SK-N-SH (cell line): Measurements from ENCODE around the gene ALOXE3. TPM values are rescaled to one million over a fixed set of nuclear protein-coding genes. Genes with fewer than 3 reads are reported as not detected.

ENCODE experiments used
- CTCF ChIA-PET: fragments of 300-600, 350-600 bp; formaldehyde crosslinking; extraction: SDS; loops from one replicate; lab custom pipeline; 2021; lab: Yijun Ruan, JAX
- POLR2A ChIA-PET: fragments of 350-600 bp; sonication (Branson Sonifier 250); formaldehyde crosslinking; extraction: SDS; loops from one replicate; lab custom pipeline; 2020; ENCODE audit warnings: antibody characterized with exemption, inconsistent platforms; lab: Yijun Ruan, JAX
- DNase-seq: peaks from one replicate; pipeline ENCODE4 v3.0.0; 2012
- H2AFZ ChIP-seq: fragments of 200-600 bp; sonication (generic); 2 replicates; pipeline ENCODE4 v1.8.1; 2016; ENCODE audit warnings: antibody characterized with exemption, mild to moderate bottlenecking, low read depth
- H3F3A ChIP-seq: fragments of 200-600 bp; sonication (generic); replicated peaks from 2 replicates; pipeline ENCODE3; 2016; ENCODE audit warnings: antibody characterized with exemption, mild to moderate bottlenecking; ENCODE audit not compliant: insufficient read depth
- H3K27ac ChIP-seq, 2 experiments: fragments of 200-500 bp in 1 of 2; fragments of 200-600 bp in 1 of 2; sonication (Bioruptor generic) in 1 of 2; sonication (generic), shearing (Covaris generic) in 1 of 2; 2 replicates each; pipeline versions ENCODE4 v1.5.1 to v1.6.1; 2014 to 2016; ENCODE audit warnings: low read depth in 2 of 2, inconsistent platforms in 1 of 2, low read length in 1 of 2, mild to moderate bottlenecking in 1 of 2, mixed read lengths in 1 of 2
- H3K27me3 ChIP-seq: fragments of 200-600 bp; sonication (generic), shearing (Covaris generic); 2 replicates; pipeline ENCODE4 v1.6.1; 2016; ENCODE audit warnings: mixed run types; ENCODE audit not compliant: insufficient read depth
- H3K36me3 ChIP-seq, 2 experiments: fragments of 200-500 bp in 1 of 2; fragments of 200-600 bp in 1 of 2; sonication (Bioruptor generic) in 1 of 2; sonication (generic) in 1 of 2; replicated peaks in 1 of 2; 2 replicates each; pipeline versions ENCODE3 to v1.5.1; 2014 to 2016; ENCODE audit warnings: low read length in 1 of 2, mild to moderate bottlenecking in 1 of 2; ENCODE audit not compliant: insufficient read depth in 2 of 2, control insufficient read depth in 1 of 2
- H3K4me1 ChIP-seq, 2 experiments: fragments of 200-500 bp in 1 of 2; fragments of 200-600 bp in 1 of 2; sonication (Bioruptor generic) in 1 of 2; sonication (generic), shearing (Covaris generic) in 1 of 2; 2 replicates each; pipeline versions ENCODE4 v1.5.1 to v1.6.1; 2014 to 2016; ENCODE audit warnings: low read depth in 1 of 2, low read length in 1 of 2, mixed run types in 1 of 2; ENCODE audit not compliant: insufficient read depth in 2 of 2, control insufficient read depth in 1 of 2
- H3K4me2 ChIP-seq: fragments of 200-600 bp; sonication (generic), shearing (Covaris generic); 2 replicates; pipeline ENCODE4 v1.6.1; 2017; ENCODE audit warnings: mixed run types
- H3K4me3 ChIP-seq, 2 experiments: fragments of 200-500 bp in 1 of 2; fragments of 200-600 bp in 1 of 2; sonication (Bioruptor generic) in 1 of 2; sonication (generic), shearing (Covaris generic) in 1 of 2; 2 replicates each; pipeline versions ENCODE4 v1.5.1 to v1.8.1; 2014 to 2016; ENCODE audit warnings: low read depth in 2 of 2, inconsistent platforms in 1 of 2, low read length in 1 of 2, mild to moderate bottlenecking in 1 of 2, mixed read lengths in 1 of 2, moderate library complexity in 1 of 2
- H3K79me2 ChIP-seq: fragments of 200-600 bp; sonication (generic); 2 replicates; pipeline ENCODE4 v1.8.1; 2017; ENCODE audit warnings: mild to moderate bottlenecking; ENCODE audit not compliant: insufficient read depth
- H3K9ac ChIP-seq: fragments of 200-600 bp; sonication (generic); 2 replicates; pipeline ENCODE4 v1.6.1; 2017; ENCODE audit warnings: mixed run types
- H3K9me2 ChIP-seq: fragments of 200-600 bp; sonication (generic); 2 replicates; pipeline ENCODE4 v1.6.1; 2017; ENCODE audit warnings: mixed run types
- H3K9me3 ChIP-seq: fragments of 200-600 bp; sonication (generic); 2 replicates; pipeline ENCODE4 v1.6.1; 2017; ENCODE audit warnings: mixed run types, mild to moderate bottlenecking, moderate library complexity
- H4K20me1 ChIP-seq: fragments of 200-600 bp; sonication (generic); 2 replicates; pipeline ENCODE4 v1.6.1; 2017; ENCODE audit warnings: mild to moderate bottlenecking, mixed run types; ENCODE audit not compliant: insufficient read depth
- CTCF ChIP-seq: fragments of 200-600 bp; sonication (generic); IDR thresholded peaks from 2 replicates; pipeline ENCODE4 v1.6.1; 2017; ENCODE audit warnings: antibody characterized with exemption, mild to moderate bottlenecking, moderate library complexity
- EP300 ChIP-seq, 2 experiments: IDR thresholded peaks; 2 replicates each; pipeline versions ENCODE4 v1.4.0 to v1.6.1; 2012; ENCODE audit warnings: borderline replicate concordance in 1 of 2, low read depth in 1 of 2, low read length in 1 of 2
- GABPA ChIP-seq: IDR thresholded peaks from 2 replicates; pipeline ENCODE4 v1.4.0; 2012; ENCODE audit warnings: low read depth, mild to moderate bottlenecking
- GATA2 ChIP-seq: sonication (generic); formaldehyde crosslinking; IDR thresholded peaks from 2 replicates; pipeline ENCODE4 v1.5.0; 2020; ENCODE audit warnings: mild to moderate bottlenecking, missing genetic modification reagents
- IRF3 ChIP-seq: fragments of 150-350 bp; IDR thresholded peaks from 2 replicates; pipeline ENCODE4 v1.6.1; 2016; ENCODE audit warnings: mild to moderate bottlenecking, low read depth, low read length
- MXI1 ChIP-seq: IDR thresholded peaks from 2 replicates; pipeline ENCODE4 v1.6.1; 2012; ENCODE audit warnings: mild to moderate bottlenecking, low read depth, low read length, improper control_type of control experiment
- PBX3 ChIP-seq: IDR thresholded peaks from 2 replicates; pipeline ENCODE4; 2012
- POLR2AphosphoS5 ChIP-seq: IDR thresholded peaks from 2 replicates; pipeline ENCODE4 v1.6.1; 2012; ENCODE audit warnings: low read depth, low read length
- RFX5 ChIP-seq: IDR thresholded peaks from 2 replicates; pipeline ENCODE4 v1.6.1; 2012; ENCODE audit warnings: mild to moderate bottlenecking, improper control_type of control experiment, low read length
- SIN3A ChIP-seq: IDR thresholded peaks from 2 replicates; pipeline ENCODE4 v1.6.1; 2012; ENCODE audit warnings: low read depth, mild to moderate bottlenecking, low read length, moderate library complexity, borderline replicate concordance
- TCF12 ChIP-seq: IDR thresholded peaks from 2 replicates; pipeline ENCODE4 v1.4.0; 2012
- ZBTB33 ChIP-seq: IDR thresholded peaks from 2 replicates; pipeline ENCODE4 v1.4.0; 2012; ENCODE audit warnings: low read depth, borderline replicate concordance
- WGBS: methylation state at CpG from one replicate; pipeline ENCODE4 v1.1.6; 2017; ENCODE audit warnings: low lambda C conversion rate; 5-methylcytosine and 5-hydroxymethylcytosine counted together
- polyA plus RNA-seq, 3 experiments: library from polyadenylated mRNA; depleted of rRNA; stranded (reverse); fragments of >200 nt; gene quantifications; 2 replicates each; pipeline ENCODE4 v1.2.3, GENCODE V29; 2012

The ALOXE3 gene
- polyA plus RNA-seq, 1 of the 3 experiments (the other 2 are of a cell fraction) = 0.46 TPM

GRCh38 chr17:8141045-8141444, 22.7 kb upstream of the ALOXE3 start:
- WGBS = 94% methylated on average over 7 of the region's 7 CpGs

More at GRCh38 chr17:8141045-8141444, 22.7 kb upstream of the ALOXE3 start:
- no peaks in the 10 kb centered on the region for H3K27me3 ChIP-seq
- no peak overlapping the region for H3K4me2 ChIP-seq
- no peaks in the 10 kb centered on the region for H3K9me3 ChIP-seq
- no peak overlapping the region for H3K27ac ChIP-seq
- H4K20me1 ChIP-seq = peaks cover 8% of the 10 kb centered on the region; the same call in 1 of the 2 replicates
- no peaks in the 10 kb centered on the region for H3K9me2 ChIP-seq
- no peaks in the 10 kb centered on the region for H3K79me2 ChIP-seq
- ChIA-PET POLR2A (interaction anchor here (1.7 to 4.1 kb wide), 2 partner anchors 10 to 14 kb away, joined by 6 to 19 read pairs; partner anchors contain the start of gene PER1), CTCF (interaction anchor here (0.6 to 9.5 kb wide), 8 partner anchors 9 to 1522 kb away, joined by 3 to 98 read pairs (median 6); partner anchors contain the start of genes ALOXE3, PER1 and VAMP2)
- no peak for TF ChIP-seq GATA2 (CRISPR knock-in tag)
- TF ChIP-seq IRF3 = no peak
- no peak for TF ChIP-seq EP300 (IDR thresholded peaks at IDR 0.05; ENCODE audit: borderline replicate concordance in 1 of 2, low read depth in 1 of 2, low read length in 1 of 2)
- no peak for TF ChIP-seq ZBTB33
- no peak for TF ChIP-seq RFX5
- TF ChIP-seq PBX3 = no peak
- TF ChIP-seq TCF12 = no peak
- no peak for TF ChIP-seq CTCF
- TF ChIP-seq MXI1 = no peak
- TF ChIP-seq POLR2AphosphoS5 = no peak
- no peak for TF ChIP-seq GABPA
- TF ChIP-seq SIN3A = no peak
- peaks cover 0 to 5% of the 10 kb centered on the region in 2 experiments; a peak in 1 of 4 replicates for H3K4me1 ChIP-seq
- DNase-seq = no peak
- H3K4me3 ChIP-seq = no peak overlapping the region
- peaks cover 27% of the 10 kb centered on the region for H3F3A ChIP-seq
- H3K36me3 ChIP-seq = peaks cover 15 to 40% of the 10 kb centered on the region in 2 experiments
- H3K9ac ChIP-seq = no peak overlapping the region
- H2AFZ ChIP-seq = no peak overlapping the region
